Myocyte (in vitro differentiated cells): ENCODE results near the gene TMEM158. TPM values are rescaled to one million over a fixed set of nuclear protein-coding genes. Genes with fewer than 3 reads are reported as not detected.

Experiments
- DNase-seq: peaks from one replicate; pipeline ENCODE4 v3.0.0-alpha.2; 2012; ENCODE audit warnings: low read depth
- total RNA-seq: library from RNA; depleted of rRNA; stranded (reverse); fragments of >200 nt; gene quantifications from 2 replicates; pipeline ENCODE4 v1.2.3, GENCODE V29; 2014

TMEM158 gene
- total RNA-seq, 1 donor from 2014 or later, result 131 TPM

DNA sequence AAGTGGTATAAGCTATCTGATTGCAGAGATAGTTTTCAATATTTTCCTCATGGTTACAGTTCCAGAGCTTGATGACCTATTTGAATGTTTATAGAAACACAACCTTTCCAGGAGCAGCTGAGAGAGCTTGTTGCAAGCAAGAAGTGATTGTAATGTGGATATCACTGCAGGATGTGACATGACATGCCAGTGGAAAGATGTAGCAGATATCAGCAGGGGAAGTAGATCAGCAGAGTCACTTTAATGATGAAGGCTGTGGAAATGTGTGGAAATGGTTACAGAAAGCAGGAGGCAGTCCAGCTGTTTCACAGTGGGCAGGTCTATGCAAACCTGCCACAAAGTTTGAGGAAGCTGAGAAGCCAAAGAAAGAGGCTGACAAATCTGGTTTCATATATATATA, 21.0 kb downstream of the TMEM158 start:
- no peak for DNase-seq

GRCh38 chr3:45204136-45204535, 22.0 kb downstream of the TMEM158 start:
- DNase-seq, result no peak

DNA sequence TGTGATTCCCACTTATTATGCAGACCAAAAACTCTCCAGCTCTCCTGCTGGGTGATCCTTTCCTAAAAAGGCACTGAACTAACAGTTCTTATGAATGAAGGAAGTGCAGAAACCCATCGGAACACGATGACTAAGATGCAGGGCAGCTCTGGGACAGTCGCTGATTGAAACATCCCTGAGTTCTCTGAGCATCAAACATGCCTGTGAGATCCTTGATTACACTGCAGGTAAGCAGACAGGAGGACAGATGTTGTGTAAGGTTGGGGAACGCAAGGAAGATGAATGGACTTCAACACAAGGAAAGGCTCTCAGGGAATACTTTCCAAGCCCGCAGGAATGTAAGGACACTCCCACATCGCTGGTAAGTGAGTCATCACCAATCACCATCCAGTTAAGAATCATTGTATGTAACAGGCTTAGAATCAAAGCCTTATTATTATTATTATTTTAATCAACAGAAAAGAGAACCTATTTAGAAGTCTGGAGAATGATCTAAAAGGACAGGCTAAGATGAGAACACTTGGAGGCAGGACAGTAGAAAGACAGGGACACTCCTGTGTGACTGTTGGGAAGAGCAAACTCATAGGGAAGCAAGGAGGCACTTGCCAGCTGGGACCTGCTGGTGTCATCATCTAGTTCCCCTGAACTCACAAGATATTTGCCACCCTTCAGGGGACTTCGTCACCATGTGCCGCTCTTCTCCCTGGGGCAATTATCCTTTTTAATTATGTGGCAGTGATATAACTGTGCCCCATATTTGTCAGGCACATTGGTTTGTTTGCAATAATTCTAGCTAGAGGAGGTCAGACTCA, 26.0 kb downstream of the TMEM158 start:
- DNase-seq, result peak; percentile 83

DNA sequence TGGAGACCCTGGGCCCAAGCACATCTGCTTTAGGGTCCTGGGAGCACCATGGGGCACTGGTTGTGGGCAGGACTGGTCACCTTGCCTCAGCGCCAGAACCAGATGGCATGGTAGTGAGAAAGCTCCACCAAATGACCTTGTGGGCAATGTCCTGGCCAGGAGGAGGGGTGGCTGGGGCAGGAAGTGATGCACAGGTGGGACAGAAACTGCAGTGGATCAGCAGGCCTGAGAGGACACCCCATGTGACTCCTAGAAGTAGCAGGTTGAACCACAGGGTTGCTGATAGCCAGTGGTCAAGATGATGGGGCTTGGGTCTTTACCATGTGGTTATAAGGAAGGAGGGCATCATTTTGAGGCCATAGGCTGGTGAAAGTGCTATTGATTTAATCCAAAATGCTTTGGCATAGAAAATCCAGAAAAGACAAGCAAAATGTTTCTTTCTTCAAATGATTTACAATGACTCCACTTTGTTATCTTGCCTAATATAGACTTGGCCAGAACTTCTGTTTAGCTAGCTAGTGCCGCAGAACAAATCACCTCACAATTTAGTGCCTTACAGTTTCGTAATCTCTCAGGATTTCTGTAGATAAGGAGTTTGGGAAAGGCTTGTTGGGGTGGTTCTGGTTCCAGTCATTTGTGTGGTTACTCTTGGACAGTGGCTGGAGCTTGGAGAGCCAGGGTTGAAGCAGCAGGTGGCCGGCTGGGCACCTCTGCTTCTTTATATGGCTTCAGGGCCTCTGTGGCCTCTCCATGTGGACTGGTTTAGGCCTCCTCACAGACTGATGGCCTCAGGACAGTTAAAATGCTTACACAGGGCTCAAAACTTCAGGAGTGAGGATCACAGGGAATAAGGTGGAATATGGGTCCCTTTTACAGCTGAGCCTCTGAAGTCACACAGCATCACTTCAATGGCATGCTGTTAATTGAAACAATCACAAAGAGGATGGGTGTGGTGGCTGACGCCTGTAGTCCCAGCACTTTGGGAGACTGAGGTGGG, 27.5 kb downstream of the TMEM158 start:
- DNase-seq, result peak; percentile 61

- no peak for DNase-seq
These were observed 31.3 kb downstream of the TMEM158 start for GRCh38 chr3:45194791-45195190.

- DNase-seq, result peak; percentile 68
These were observed 34.1 kb downstream of the TMEM158 start for GRCh38 chr3:45191924-45192417.

GRCh38 chr3:45191424-45191823, 34.7 kb downstream of the TMEM158 start:
- DNase-seq, result no peak

DNA sequence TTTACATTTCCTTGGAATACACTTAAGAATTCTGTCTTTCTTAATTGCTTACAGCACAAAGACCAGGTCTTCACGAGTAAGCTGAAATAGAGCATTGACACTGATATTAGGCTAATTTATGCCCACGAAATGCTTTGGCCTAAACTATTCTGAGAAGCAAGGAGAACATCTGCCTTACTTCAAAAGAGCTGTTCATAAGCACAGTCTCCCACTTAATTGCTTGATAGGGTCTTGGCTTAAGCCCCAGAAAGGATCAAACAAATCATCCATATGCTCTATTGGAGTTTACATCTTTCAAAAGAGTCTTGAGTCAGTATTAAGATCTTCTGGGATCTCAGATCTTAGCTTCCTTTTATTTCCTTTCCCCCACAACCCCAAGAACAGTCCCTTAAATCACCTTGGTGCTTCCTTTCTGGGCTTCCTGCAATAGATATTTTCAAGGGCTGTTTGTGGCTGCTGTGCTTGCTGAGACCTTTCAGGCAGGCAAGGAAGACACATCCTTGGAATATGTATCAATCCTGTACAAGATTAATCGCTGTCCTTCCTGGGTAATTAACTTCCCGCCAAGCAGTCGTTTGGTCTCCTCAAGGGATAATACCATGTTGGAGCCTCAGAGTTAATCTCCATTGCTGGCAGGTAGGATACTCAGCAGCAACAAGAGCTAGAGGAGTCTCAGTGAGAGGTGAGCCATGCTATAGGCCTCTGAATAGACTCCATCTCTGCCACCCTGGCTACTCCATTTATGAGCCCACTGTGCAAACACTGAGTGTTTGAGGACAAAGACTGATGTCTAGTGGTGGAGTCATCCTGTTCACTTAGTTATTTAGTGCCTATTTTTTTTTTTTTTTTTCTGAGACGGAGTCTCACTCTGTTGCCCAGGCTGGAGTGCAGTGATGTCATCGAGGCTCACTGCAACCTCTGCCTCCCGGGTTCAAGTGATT, 37.1 kb downstream of the TMEM158 start:
- DNase-seq, result no peak

- DNase-seq, result no peak
These were observed 38.4 kb downstream of the TMEM158 start for GRCh38 chr3:45187694-45188141.

- DNase-seq, result no peak
These were observed 39.2 kb downstream of the TMEM158 start for GRCh38 chr3:45186871-45187270.

DNA sequence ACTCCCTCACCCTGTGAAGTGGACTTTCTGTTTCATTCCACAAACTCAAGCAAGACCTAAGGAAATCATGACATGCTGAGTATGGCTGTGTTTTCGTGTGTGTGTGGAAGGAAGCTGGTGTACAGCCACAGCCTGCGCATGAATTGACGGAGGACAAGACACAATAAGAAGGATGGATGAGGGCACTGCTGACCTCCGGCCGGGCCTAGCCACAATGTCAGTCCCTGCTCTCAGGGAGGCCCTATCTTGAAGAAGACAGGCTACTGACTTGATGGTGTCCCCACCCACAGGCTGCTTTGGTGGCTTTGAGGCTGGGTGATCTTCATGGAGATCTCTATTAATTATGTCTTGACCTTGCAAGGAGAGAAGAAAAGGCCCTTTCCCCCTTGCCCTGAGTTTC, 40.6 kb downstream of the TMEM158 start:
- DNase-seq, result no peak

DNA sequence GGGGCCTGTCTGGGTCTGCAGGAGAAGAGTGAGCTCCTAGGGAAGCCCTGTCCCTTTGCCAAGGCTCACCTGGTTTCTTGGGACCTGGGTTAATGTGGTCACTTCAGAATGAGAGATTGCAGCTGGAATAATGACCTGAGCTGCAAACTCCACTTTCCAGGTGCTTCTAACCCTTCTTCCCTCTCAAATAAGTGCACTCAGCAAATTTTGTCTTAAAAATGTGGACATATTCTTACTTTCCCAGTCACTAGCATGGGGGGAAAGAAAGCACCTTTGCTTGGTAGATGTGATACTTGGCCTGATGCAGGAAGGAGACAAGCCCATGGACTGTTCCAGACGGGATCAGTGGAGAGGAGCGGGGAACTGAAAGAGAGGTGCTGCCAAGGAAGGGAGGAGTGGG, 41.0 kb downstream of the TMEM158 start:
- no peak for DNase-seq

GRCh38 chr3:45183872-45184262, 42.2 kb downstream of the TMEM158 start:
- DNase-seq, result no peak

DNA sequence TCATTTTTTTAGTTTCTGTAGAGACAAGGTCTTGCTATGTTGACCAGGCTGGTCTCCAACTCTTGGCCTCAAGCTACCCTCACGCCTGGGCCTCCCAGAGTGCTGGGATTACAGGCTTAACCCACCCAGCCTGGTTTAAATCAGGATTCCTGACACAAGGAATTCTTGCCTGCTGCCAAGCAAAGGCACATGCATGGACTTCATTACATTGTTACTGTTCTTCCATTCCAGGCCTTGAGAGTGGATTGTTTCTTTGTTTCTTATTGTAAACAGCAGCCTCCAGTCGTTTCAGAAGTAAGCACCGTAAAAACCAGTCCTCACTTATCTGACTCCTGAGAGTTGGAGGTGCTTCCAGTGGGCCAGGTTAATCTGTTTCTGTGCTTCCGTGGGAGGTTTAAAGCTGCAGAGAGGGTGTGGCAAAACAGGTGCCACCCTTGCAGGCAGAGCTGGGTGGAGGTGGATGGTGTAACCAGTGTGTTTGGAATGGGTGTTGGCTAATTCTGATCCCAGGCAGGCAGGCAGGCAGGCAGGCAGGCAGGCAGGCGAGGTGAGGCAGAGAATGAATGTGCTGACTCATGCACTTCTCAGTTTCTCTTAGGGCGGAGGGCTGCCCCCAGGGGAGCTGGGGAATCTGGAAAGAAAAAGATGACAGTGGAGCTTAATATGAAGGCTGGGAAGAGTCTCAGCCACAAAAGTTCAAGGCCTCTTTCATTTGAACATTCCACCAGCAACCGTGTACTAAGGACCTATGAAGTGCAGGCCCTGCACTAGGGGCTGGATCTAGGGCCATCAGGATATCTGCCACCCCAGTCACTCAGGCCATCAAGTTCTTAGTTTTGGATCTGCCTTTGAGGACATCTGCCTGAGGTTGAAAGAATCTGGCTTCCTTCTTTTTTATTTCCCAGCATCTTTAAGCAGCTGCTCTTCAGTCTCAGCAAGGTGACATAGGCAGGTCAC, 42.9 kb downstream of the TMEM158 start:
- peak; percentile 74 for DNase-seq

DNA sequence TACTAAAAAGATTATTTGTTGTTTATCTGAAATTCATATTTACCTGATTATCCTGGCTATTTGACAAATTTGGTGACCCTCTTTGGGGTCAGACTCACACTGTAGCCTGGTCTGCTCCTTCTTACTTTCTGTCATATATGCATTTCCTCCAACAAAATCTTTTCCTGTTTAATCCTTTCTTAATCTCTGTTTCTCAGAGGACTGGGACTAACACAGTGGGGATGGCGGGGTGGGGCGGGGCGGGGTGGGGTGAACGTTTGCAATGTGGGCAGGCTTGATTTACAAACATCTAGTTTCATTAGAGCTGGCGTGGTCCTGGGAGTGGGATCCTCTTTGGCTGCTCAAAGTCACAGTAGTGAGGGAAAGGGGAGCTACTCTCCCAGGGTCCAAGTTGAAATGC, 44.6 kb downstream of the TMEM158 start:
- no peak for DNase-seq

GRCh38 chr3:45180899-45181298, 45.2 kb downstream of the TMEM158 start:
- peak; percentile 59 for DNase-seq

DNA sequence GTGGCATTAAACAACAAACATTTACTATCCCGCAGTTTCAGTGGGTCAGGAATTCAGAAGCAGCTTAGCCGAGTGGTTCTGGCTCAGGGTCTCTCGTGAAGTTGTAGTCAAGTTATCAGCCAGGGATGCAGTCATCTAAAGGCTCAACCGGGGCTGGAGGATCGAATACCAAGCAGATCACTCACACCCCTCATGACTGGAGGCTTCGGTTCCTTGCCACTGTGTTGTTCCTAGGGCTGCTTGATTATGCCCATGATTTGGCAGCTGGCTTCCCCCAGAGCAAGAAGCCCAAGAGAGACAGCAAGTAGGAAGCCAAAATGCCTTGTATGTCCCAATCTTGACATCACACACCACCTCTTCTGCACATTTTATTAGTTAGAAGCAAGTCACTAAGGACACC, 46.0 kb downstream of the TMEM158 start:
- DNase-seq, result peak; percentile 90

DNA sequence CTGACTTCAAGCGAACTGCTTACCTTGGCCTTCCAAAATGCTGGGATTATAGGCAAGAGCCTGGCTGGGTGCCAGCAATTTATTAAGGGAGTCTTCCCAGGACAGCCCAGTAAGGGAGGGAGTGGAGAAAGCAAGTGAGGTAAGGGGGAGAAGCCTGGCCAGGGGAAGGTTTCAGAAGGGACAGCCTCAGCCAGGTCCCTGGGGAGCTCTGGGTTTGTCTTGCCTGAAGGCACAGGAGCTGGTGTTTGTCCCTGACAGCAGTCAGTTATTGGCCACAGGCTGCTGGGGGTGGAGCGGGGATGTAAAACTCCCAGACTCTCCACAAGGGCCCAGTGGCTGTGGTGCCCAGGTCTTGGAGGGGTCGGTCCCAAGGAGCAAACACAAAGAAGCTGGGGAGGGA, 46.9 kb downstream of the TMEM158 start:
- peak; percentile 86 for DNase-seq

GRCh38 chr3:45178183-45179023, 47.7 kb downstream of the TMEM158 start:
- DNase-seq, result peak; percentile 94
